CD4-positive, alpha-beta T cell treated with Interleukin-15 for 4 hours (primary cell): ENCODE data around the gene KLF13.
A peak's percentile ranks its signal among the peaks of the same experiment; 100 is the strongest.

Source experiments
- DNase-seq: peaks from one replicate; pipeline ENCODE4 v3.0.0-alpha.2; 2020; ENCODE audit warnings: low spot score

The KLF13 gene

GRCh38 chr15:31381801-31382712 lies 55.4 kb downstream of the KLF13 start:
- DNase-seq = no peak

- no peak for DNase-seq
Measured at GRCh38 chr15:31382713-31383045, 56.0 kb downstream of the KLF13 start.

- DNase-seq = no peak
Measured at GRCh38 chr15:31383139-31383538, 56.5 kb downstream of the KLF13 start.

GRCh38 chr15:31384568-31384967 lies 57.9 kb downstream of the KLF13 start:
- DNase-seq = no peak

GRCh38 chr15:31385736-31386135 lies 59.1 kb downstream of the KLF13 start:
- no peak for DNase-seq

GRCh38 chr15:31387092-31387478 lies 60.5 kb downstream of the KLF13 start:
- peak; percentile 55 for DNase-seq

GRCh38 chr15:31387479-31388118 lies 61.0 kb downstream of the KLF13 start:
- DNase-seq = peak; percentile 81

- DNase-seq = no peak
Measured at GRCh38 chr15:31389576-31389975, 62.9 kb downstream of the KLF13 start.

- DNase-seq = no peak
Measured at GRCh38 chr15:31390029-31390428, 63.4 kb downstream of the KLF13 start.

- no peak for DNase-seq
Measured at GRCh38 chr15:31390777-31391486, 64.3 kb downstream of the KLF13 start.

GRCh38 chr15:31391687-31392671 lies 65.3 kb downstream of the KLF13 start:
- DNase-seq = peak; percentile 82

GRCh38 chr15:31392761-31393401 lies 66.2 kb downstream of the KLF13 start:
- DNase-seq = no peak

GRCh38 chr15:31393444-31394091 lies 66.9 kb downstream of the KLF13 start:
- DNase-seq = no peak

- no peak for DNase-seq
Measured at GRCh38 chr15:31396881-31397560, 70.4 kb downstream of the KLF13 start.

- no peak for DNase-seq
Measured at GRCh38 chr15:31397851-31398661, 71.4 kb downstream of the KLF13 start.

GRCh38 chr15:31398677-31399301 lies 72.2 kb downstream of the KLF13 start:
- no peak for DNase-seq

- no peak for DNase-seq
Measured at GRCh38 chr15:31399544-31400171, 73.0 kb downstream of the KLF13 start.

GRCh38 chr15:31400222-31400927 lies 73.7 kb downstream of the KLF13 start:
- no peak for DNase-seq
